ENCODE results near the gene ACP6.

Gene ACP6

GRCh38 chr1:147625362-147625995, 44.8 kb downstream of the ACP6 start:
- Histone ChIP-seq H3K4me1 (ENCODE audit: control insufficient read depth in 1 of 2, insufficient read depth in 1 of 2, low read depth in 1 of 2, low read length in 1 of 2) (peaks cover 57 to 59% of the 10 kb centered on the region in 2 experiments), H3K27ac (peak overlapping the region; percentile 69), H3K9me3 (no peaks in the 10 kb centered on the region), H3K4me3 (ENCODE audit: low read depth in 1 of 2, low read length in 1 of 2) (no peak overlapping the region), H3K36me3 (peaks cover 37% of the 10 kb centered on the region), H3K27me3 (no peaks in the 10 kb centered on the region)
- no peak for TF ChIP-seq CTCF (IDR thresholded peaks at IDR 0.05)

DNA sequence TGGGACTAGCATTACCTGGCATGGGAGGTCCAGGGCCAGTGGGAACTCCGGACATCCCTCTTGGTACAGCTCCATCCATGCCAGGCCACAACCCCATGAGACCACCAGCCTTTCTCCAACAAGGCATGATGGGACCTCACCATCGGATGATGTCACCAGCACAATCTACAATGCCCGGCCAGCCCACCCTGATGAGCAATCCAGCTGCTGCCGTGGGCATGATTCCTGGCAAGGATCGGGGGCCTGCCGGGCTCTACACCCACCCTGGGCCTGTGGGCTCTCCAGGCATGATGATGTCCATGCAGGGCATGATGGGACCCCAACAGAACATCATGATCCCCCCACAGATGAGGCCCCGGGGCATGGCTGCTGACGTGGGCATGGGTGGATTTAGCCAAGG, 45.8 kb downstream of the ACP6 start:
- H3K27me3 ChIP-seq, result no peaks in the 10 kb centered on the region
- H3K4me1 ChIP-seq (ENCODE audit: control insufficient read depth in 1 of 2, insufficient read depth in 1 of 2, low read depth in 1 of 2, low read length in 1 of 2), result peaks cover 48 to 49% of the 10 kb centered on the region in 2 experiments
- H3K9me3 ChIP-seq, result no peaks in the 10 kb centered on the region
- no peak overlapping the region for H3K4me3 ChIP-seq (ENCODE audit: low read depth in 1 of 2, low read length in 1 of 2)
- H3K27ac ChIP-seq, result no peak overlapping the region
- peaks cover 45% of the 10 kb centered on the region for H3K36me3 ChIP-seq
- no peak for TF ChIP-seq CTCF (IDR thresholded peaks at IDR 0.05)

- Histone ChIP-seq H3K36me3 (peaks cover 46% of the 10 kb centered on the region), H3K27ac (no peak overlapping the region), H3K4me3 (ENCODE audit: low read depth in 1 of 2, low read length in 1 of 2) (no peak overlapping the region), H3K4me1 (ENCODE audit: control insufficient read depth in 1 of 2, insufficient read depth in 1 of 2, low read depth in 1 of 2, low read length in 1 of 2) (peaks cover 43 to 44% of the 10 kb centered on the region in 2 experiments), H3K27me3 (no peaks in the 10 kb centered on the region), H3K9me3 (no peaks in the 10 kb centered on the region)
- no peak for TF ChIP-seq CTCF (IDR thresholded peaks at IDR 0.05)
Observed at GRCh38 chr1:147624011-147624410, 46.3 kb downstream of the ACP6 start.

GRCh38 chr1:147622731-147623130, 47.6 kb downstream of the ACP6 start:
- H3K9me3 ChIP-seq, result no peaks in the 10 kb centered on the region
- peaks cover 30 to 31% of the 10 kb centered on the region in 2 experiments for H3K4me1 ChIP-seq (ENCODE audit: control insufficient read depth in 1 of 2, insufficient read depth in 1 of 2, low read depth in 1 of 2, low read length in 1 of 2)
- no peak overlapping the region for H3K4me3 ChIP-seq (ENCODE audit: low read depth in 1 of 2, low read length in 1 of 2)
- peaks cover 46% of the 10 kb centered on the region for H3K36me3 ChIP-seq
- H3K27me3 ChIP-seq, result no peaks in the 10 kb centered on the region
- no peak overlapping the region for H3K27ac ChIP-seq
- TF ChIP-seq CTCF (IDR thresholded peaks at IDR 0.05), result no peak

DNA sequence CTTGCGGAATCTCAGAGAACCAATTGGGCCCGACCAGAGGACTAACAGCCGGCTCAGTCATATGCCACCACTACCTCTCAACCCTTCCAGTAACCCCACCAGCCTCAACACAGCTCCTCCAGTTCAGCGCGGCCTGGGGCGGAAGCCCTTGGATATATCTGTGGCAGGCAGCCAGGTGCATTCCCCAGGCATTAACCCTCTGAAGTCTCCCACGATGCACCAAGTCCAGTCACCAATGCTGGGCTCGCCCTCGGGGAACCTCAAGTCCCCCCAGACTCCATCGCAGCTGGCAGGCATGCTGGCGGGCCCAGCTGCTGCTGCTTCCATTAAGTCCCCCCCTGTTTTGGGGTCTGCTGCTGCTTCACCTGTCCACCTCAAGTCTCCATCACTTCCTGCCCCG, 49.8 kb downstream of the ACP6 start:
- H3K4me3 ChIP-seq (ENCODE audit: low read depth in 1 of 2, low read length in 1 of 2), result no peak overlapping the region
- no peaks in the 10 kb centered on the region for H3K9me3 ChIP-seq
- TF ChIP-seq CTCF (IDR thresholded peaks at IDR 0.05), result no peak
- peaks cover 8 to 9% of the 10 kb centered on the region in 2 experiments for H3K4me1 ChIP-seq (ENCODE audit: control insufficient read depth in 1 of 2, insufficient read depth in 1 of 2, low read depth in 1 of 2, low read length in 1 of 2)
- peaks cover 35% of the 10 kb centered on the region for H3K36me3 ChIP-seq
- no peaks in the 10 kb centered on the region for H3K27me3 ChIP-seq
- H3K27ac ChIP-seq, result no peak overlapping the region
